OCI-LY1 (cell line): ENCODE results near the gene ADCY7.

Source experiments
- EZH2 ChIP-seq: fragments of 200-600 bp; sonication (generic), shearing (Covaris generic); IDR thresholded peaks from 2 replicates; pipeline ENCODE4 v1.8.0; 2017; ENCODE audit warnings: borderline replicate concordance, mixed run types, mild to moderate bottlenecking, antibody characterized with exemption, low read length, moderate library complexity, mixed read lengths
- TF ChIP-seq, protein P1 (sequence below): fragments of 200-600 bp; sonication (generic), shearing (Covaris generic); IDR thresholded peaks from 2 replicates; pipeline ENCODE4 v1.5.1; 2017; ENCODE audit warnings: mild to moderate bottlenecking, antibody characterized with exemption, low read length, moderate library complexity, mixed read lengths

DNA sequence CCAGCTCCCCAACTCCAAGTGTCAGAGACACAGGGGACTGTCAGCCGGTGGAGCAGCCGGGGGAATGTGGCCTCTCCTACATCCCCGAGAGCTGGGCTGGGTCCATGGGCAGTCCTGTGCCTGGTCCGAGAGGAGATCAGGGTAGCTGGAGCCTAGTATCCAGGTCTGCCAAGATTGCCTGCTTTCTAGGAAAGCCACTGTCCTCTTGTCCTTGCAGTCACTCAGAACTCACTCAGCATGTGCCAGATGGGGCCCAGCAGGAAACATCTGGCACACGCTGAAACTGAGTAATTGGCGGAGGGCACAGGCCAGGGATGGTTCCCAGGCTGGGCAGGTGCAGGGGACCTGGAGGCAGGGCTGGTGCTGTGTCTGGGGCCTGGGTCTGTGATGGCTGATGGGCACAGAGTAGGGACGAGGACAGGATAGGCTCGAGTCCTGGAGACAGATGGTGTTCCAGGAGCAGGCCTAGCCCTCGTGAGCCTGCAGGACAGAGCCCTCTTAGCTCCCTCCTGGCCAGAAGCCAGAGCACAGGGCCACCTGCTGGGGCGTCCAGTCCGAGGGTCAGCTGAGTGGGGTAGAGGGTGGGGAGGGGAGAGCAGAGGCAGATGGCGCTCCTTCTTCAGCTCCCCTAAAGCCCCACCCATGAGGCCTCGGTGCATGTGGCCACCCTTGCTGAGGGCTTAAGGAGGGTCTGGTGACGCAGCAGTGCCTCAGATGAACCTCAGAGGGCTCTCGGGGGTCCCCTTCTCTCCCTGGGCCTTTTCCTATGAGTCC, 31.1 kb downstream of the ADCY7 start:
- TF ChIP-seq, protein P1, sequence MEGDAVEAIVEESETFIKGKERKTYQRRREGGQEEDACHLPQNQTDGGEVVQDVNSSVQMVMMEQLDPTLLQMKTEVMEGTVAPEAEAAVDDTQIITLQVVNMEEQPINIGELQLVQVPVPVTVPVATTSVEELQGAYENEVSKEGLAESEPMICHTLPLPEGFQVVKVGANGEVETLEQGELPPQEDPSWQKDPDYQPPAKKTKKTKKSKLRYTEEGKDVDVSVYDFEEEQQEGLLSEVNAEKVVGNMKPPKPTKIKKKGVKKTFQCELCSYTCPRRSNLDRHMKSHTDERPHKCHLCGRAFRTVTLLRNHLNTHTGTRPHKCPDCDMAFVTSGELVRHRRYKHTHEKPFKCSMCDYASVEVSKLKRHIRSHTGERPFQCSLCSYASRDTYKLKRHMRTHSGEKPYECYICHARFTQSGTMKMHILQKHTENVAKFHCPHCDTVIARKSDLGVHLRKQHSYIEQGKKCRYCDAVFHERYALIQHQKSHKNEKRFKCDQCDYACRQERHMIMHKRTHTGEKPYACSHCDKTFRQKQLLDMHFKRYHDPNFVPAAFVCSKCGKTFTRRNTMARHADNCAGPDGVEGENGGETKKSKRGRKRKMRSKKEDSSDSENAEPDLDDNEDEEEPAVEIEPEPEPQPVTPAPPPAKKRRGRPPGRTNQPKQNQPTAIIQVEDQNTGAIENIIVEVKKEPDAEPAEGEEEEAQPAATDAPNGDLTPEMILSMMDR, result no peak
- no peak for TF ChIP-seq EZH2
